SK-N-MC (cell line): Measurements from ENCODE around the gene DDX19B.

Experiments used
- EZH2 ChIP-seq: fragments of 200-600 bp; sonication (generic); IDR thresholded peaks from one replicate; pipeline ENCODE4 v1.6.1; 2017; ENCODE audit warnings: antibody characterized with exemption
- POLR2AphosphoS5 ChIP-seq: IDR thresholded peaks from 2 replicates; pipeline ENCODE4 v1.6.1; 2012; ENCODE audit warnings: mild to moderate bottlenecking, low read depth, low read length, borderline replicate concordance

DNA sequence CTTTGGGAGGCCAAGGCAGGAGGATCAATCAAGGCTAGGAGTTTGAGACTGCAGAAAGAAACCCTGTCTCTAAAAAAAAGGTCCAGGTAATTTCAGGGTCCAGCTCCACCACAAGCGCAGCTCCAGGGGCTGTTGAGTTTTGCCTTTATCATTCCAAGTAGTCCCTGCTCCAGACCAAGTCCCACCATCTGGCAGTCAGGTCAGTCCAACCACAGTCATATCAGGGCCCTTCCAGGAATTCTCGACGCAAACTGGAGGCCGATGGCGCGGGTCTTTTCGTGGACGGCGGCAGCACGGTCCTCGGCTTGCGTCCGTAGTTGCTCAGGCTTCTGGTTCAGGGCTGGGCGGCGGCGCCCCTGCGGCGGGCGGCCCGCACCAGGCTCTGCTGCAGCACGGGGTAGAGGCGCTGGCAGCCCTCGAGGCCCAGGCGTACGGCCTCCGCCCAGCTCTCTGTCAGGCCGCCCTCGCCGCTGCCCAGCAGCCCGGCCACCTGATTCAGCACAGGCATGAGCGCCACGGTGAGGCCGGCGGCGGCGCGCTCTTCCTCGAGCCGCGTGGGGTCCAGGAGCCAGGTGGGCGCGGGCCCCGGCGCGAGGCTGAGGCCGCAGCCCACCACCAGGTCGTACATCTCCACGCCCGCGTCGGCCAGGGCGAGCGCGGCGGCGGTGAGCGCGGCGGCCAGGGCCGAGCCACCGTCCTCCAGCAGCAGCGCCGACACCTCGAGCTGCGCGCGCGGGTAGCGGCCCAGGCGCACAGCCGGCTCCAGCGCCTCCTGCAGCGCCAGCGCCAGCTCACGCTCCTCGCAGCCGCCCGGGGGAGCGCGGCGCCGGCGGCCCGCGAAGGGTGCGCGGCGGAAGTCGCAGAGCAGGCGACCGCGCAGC, 48.0 kb upstream of the DDX19B start:
- no peak for TF ChIP-seq POLR2AphosphoS5
- no peak for TF ChIP-seq EZH2
